ENCODE results near the gene GCNT2. TPM values are rescaled to one million over a fixed set of nuclear protein-coding genes. Genes with fewer than 3 reads are reported as not detected.

The GCNT2 gene
- total and polyA plus RNA-seq, 10 donors, result 1.8 to 27.2 (median 11.3) TPM

DNA sequence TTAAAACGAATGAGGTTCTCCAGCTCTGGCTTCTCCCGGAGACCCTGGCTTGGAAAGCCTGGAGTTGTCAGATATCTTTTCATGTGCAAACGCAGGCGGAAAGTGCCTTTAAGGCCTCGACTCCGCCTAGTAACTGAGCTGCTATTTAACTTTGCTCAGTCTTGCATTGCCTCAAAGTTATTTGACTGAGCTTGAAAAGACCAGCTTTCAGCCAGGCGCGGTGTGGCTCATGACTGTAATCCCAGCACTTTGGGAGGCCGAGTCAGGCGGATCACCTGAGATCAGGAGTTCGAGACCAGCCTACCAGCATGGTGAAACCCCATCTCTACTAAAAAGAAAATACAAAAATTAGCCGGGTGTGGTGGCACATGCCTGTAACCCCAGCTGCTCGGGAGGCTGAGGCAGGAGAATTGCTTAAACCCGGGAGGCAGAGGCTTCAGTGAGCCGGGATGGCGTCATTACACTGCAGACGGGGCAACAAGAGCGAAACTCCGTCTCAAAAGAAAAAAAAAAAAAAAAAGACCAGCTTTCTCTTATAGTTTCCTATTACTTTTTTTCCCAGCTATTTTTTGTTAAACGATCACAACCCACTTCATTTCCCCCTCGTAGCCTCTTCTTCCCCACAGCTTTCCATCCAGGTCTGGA is 1.9 kb downstream of the GCNT2 start:
- Histone ChIP-seq H3K4me3 (peak overlapping the region in 1 of 8 donors; percentile 45), H3K9me3 (no peaks in the 10 kb centered on the region), H3K4me1 (peaks cover 4 to 85% (median 28%) of the 10 kb centered on the region in 6 donors), H3K27me3 (replicated peaks in 1 of 7) (no peaks in the 10 kb centered on the region), H3K36me3 (no peaks in the 10 kb centered on the region), H3K27ac (peak overlapping the region; percentile 10 to 83 (median 76))
- no peak for DNase-seq
- intact Hi-C loops (cut with DNase I; ENCODE audit: low total_unique reads), result no loop called here
- TF ChIP-seq POLR2A (IDR thresholded peaks at IDR 0.05) (no peak), POLR2AphosphoS5 (IDR thresholded peaks at IDR 0.05) (no peak)
- TF ChIP-seq, protein P1, sequence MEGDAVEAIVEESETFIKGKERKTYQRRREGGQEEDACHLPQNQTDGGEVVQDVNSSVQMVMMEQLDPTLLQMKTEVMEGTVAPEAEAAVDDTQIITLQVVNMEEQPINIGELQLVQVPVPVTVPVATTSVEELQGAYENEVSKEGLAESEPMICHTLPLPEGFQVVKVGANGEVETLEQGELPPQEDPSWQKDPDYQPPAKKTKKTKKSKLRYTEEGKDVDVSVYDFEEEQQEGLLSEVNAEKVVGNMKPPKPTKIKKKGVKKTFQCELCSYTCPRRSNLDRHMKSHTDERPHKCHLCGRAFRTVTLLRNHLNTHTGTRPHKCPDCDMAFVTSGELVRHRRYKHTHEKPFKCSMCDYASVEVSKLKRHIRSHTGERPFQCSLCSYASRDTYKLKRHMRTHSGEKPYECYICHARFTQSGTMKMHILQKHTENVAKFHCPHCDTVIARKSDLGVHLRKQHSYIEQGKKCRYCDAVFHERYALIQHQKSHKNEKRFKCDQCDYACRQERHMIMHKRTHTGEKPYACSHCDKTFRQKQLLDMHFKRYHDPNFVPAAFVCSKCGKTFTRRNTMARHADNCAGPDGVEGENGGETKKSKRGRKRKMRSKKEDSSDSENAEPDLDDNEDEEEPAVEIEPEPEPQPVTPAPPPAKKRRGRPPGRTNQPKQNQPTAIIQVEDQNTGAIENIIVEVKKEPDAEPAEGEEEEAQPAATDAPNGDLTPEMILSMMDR (IDR thresholded peaks at IDR 0.05 in 8 of 11, conservative IDR thresholded peaks at IDR 0.05 in 3 of 11), result no peak
- WGBS, 5 donors, result 76 to 87% (median 81%) methylated on average over 21 of the region's 21 CpGs

DNA sequence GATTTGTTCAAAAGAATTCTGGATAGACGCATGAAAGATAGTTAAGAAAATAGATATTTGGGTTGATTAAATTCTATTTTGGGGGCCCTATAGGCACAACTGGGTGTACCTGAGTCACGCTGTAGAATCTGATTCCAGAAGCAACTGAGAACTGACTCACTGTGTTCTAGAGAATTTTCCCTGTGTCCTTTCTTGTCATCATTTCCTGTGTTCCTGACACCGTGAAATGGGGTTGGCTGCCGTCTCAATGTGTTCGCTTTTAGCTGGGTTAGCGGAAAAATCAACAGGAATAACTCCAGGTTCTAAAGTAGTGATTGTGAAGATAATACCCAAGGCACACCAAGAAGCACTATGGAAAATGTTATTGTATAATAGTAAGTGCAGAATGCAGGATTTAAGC is 5.0 kb downstream of the GCNT2 start:
- H3K4me3 ChIP-seq, result no peak overlapping the region
- peak overlapping the region; percentile 1 to 79 (median 58) for H3K27ac ChIP-seq
- H3K27me3 ChIP-seq (replicated peaks in 1 of 7), result no peaks in the 10 kb centered on the region
- peaks cover 8 to 84% (median 37%) of the 10 kb centered on the region in 6 donors for H3K4me1 ChIP-seq
- no peaks in the 10 kb centered on the region for H3K36me3 ChIP-seq
- peak in 1 of 3 donors; percentile 67 for TF ChIP-seq POLR2AphosphoS5 (IDR thresholded peaks at IDR 0.05)
- TF ChIP-seq, protein P1 (IDR thresholded peaks at IDR 0.05 in 8 of 11, conservative IDR thresholded peaks at IDR 0.05 in 3 of 11), result no peak
- intact Hi-C loops (cut with DNase I; ENCODE audit: low total_unique reads), result no loop called here
- no peak for DNase-seq
- WGBS, 5 donors, result 70 to 77% (median 71%) methylated on average over 6 of the region's 6 CpGs
- no peaks in the 10 kb centered on the region for H3K9me3 ChIP-seq

DNA sequence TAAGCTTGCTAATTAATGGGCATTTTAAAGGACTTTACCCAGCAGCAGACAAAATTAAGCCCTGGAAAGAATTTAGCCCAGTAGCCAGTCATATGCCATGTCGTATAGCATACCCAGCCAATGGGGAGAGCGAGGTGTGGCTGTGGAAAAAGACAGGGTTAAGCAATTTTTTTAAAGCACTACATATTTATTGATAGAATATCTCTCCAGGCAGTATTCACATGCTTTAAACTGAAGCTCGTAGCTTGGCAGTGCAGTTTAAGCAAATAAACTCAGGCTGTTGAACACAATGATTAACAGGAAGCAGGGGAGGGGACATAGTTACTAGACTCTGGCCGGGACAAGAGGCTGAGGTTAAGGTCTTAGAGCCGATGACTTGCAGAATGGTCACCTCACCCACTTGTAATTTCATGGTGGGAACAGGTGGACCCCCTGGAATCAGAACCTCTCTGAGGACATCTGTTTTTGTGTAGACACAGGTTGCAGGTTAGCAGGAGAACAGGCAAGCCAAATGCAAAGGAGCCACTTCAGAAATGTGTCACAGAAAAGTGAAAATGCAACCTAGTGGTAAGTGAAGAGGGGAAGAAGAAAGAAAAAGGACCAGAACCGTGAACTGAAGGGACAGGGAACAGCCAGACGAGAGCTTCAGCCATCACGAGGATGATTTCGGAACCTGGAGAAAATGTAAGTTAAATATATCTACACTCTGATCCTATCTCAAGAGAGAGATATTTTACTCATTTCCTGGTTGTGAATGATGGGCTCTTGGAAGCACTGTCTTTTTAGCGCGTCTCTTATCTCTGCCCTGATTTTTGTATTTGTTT is 7.2 kb downstream of the GCNT2 start:
- Histone ChIP-seq H3K36me3 (no peaks in the 10 kb centered on the region), H3K27me3 (replicated peaks in 1 of 7) (no peaks in the 10 kb centered on the region), H3K4me1 (peaks cover 18 to 84% (median 53%) of the 10 kb centered on the region in 6 donors), H3K27ac (peak overlapping the region; percentile 58 to 88 (median 80)), H3K9me3 (no peaks in the 10 kb centered on the region), H3K4me3 (peak overlapping the region; percentile 30 to 73 (median 46))
- TF ChIP-seq POLR2AphosphoS5 (IDR thresholded peaks at IDR 0.05), result peak in 1 of 3 donors; percentile 52
- TF ChIP-seq, protein P1 (IDR thresholded peaks at IDR 0.05 in 8 of 11, conservative IDR thresholded peaks at IDR 0.05 in 3 of 11), result peak in 1 of 11 experiments; percentile 6
- TF ChIP-seq POLR2A (IDR thresholded peaks at IDR 0.05), result peak in 1 of 3 donors; percentile 51
- DNase-seq, result no peak
- intact Hi-C loops (cut with DNase I; ENCODE audit: low total_unique reads), result no loop called here
- WGBS, 5 donors, result 2 to 6% (median 6%) methylated on average over 11 of the region's 11 CpGs

Data from spleen (tissue), 11 donors.